ENCODE data around the gene SUOX. TPM values are rescaled to one million over a fixed set of nuclear protein-coding genes. Genes with fewer than 3 reads are reported as not detected.
"Not testable (repeated sequence)": the region's sequence is repeated elsewhere in the genome, so short reads cannot be mapped to it uniquely, and the experiment has no call there.

Gene SUOX
- total and polyA plus RNA-seq, 4 donors, result 17.3 to 39.3 (median 33.0) TPM

DNA sequence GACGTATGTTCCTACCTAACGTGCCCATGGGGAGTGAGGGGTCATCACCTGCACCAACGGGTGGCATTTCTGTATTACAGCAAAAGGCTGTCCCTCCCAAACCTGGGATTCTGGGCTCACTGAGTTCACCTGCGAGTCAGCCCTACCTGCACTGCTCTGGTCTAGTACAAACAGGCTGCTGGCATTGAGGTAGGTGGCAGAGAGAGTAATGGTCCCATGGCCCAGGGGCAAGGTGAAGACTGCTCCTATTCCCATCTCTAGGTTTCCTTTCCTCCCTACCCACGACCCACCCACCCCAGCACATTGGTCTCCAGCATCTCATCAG lies 421 bp downstream of the SUOX start (continued):
- TF ChIP-seq ZBTB33 (IDR thresholded peaks at IDR 0.05) (no peak), GABPA (IDR thresholded peaks at IDR 0.05 in 1 of 2, conservative IDR thresholded peaks at IDR 0.05 in 1 of 2) (no peak), MAX (IDR thresholded peaks at IDR 0.05) (no peak), SP1 (IDR thresholded peaks at IDR 0.05) (no peak), HNF4A (conservative IDR thresholded peaks at IDR 0.05) (no peak), RAD21 (IDR thresholded peaks at IDR 0.05) (no peak), JUND (IDR thresholded peaks at IDR 0.05) (no peak)

- not testable (repeated sequence) for H3K9me3 ChIP-seq (ENCODE audit: control insufficient read depth in 4 of 4, low read length in 3 of 4); H3K4me3 ChIP-seq (ENCODE audit: low read depth in 1 of 3, low read length in 3 of 3); H3K27ac ChIP-seq (ENCODE audit: low read depth in 1 of 2, low read length in 2 of 2); DNase-seq (ENCODE audit: low spot score); H3K9ac ChIP-seq (ENCODE audit: low read depth in 1 of 2, low read length in 2 of 2); H3K27me3 ChIP-seq (ENCODE audit: control insufficient read depth in 4 of 4, insufficient read depth in 4 of 4, low read length in 3 of 4)
- whole genome bisulfite sequencing, result 67% methylated on average over 5 of the region's 6 CpGs
- H3K36me3 ChIP-seq (ENCODE audit: control insufficient read depth in 4 of 4, insufficient read depth in 3 of 4, low read depth in 1 of 4, low read length in 3 of 4), result peaks cover 0 to 12% (median 10%) of the 10 kb centered on the region in 4 donors
- peaks cover 7 to 44% (median 36%) of the 10 kb centered on the region in 4 donors for H3K4me1 ChIP-seq (ENCODE audit: control insufficient read depth in 4 of 4, insufficient read depth in 4 of 4, low read length in 3 of 4)
These were observed 2.4 kb downstream of the SUOX start for GRCh38 chr12:55999522-55999921.

- not testable (repeated sequence) for H3K9me3 ChIP-seq (ENCODE audit: control insufficient read depth in 4 of 4, low read length in 3 of 4); DNase-seq (ENCODE audit: low spot score); H3K27me3 ChIP-seq (ENCODE audit: control insufficient read depth in 4 of 4, insufficient read depth in 4 of 4, low read length in 3 of 4); H3K27ac ChIP-seq (ENCODE audit: low read depth in 1 of 2, low read length in 2 of 2); H3K4me3 ChIP-seq (ENCODE audit: low read depth in 1 of 3, low read length in 3 of 3); H3K9ac ChIP-seq (ENCODE audit: low read depth in 1 of 2, low read length in 2 of 2)
- WGBS, result 93% methylated on average over 33 of the region's 33 CpGs
- Histone ChIP-seq H3K36me3 (ENCODE audit: control insufficient read depth in 4 of 4, insufficient read depth in 3 of 4, low read depth in 1 of 4, low read length in 3 of 4) (peaks cover 0 to 14% (median 11%) of the 10 kb centered on the region in 4 donors), H3K4me1 (ENCODE audit: control insufficient read depth in 4 of 4, insufficient read depth in 4 of 4, low read length in 3 of 4) (peaks cover 7 to 43% (median 35%) of the 10 kb centered on the region in 4 donors)
These were observed 3.0 kb downstream of the SUOX start for GRCh38 chr12:55999999-56000540.

- DNase-seq (ENCODE audit: low spot score), result no peak
- H3K4me3 ChIP-seq (ENCODE audit: low read depth in 1 of 3, low read length in 3 of 3), result peak overlapping the region in 2 of 3 donors; percentile 9 to 24
- H3K27me3 ChIP-seq (ENCODE audit: control insufficient read depth in 4 of 4, insufficient read depth in 4 of 4, low read length in 3 of 4), result no peaks in the 10 kb centered on the region
- WGBS, result 28% methylated on average over 7 of the region's 7 CpGs
- no peak overlapping the region for H3K9ac ChIP-seq (ENCODE audit: low read depth in 1 of 2, low read length in 2 of 2)
- peaks cover 0 to 15% (median 11%) of the 10 kb centered on the region in 4 donors for H3K36me3 ChIP-seq (ENCODE audit: control insufficient read depth in 4 of 4, insufficient read depth in 3 of 4, low read depth in 1 of 4, low read length in 3 of 4)
- H3K27ac ChIP-seq (ENCODE audit: low read depth in 1 of 2, low read length in 2 of 2), result peak overlapping the region; percentile 52 to 68
- H3K9me3 ChIP-seq (ENCODE audit: control insufficient read depth in 4 of 4, low read length in 3 of 4), result no peaks in the 10 kb centered on the region
- TF ChIP-seq HNF4A (conservative IDR thresholded peaks at IDR 0.05) (peak; percentile 25 to 30), JUND (IDR thresholded peaks at IDR 0.05) (no peak), ATF3 (IDR thresholded peaks at IDR 0.05) (no peak), HNF4G (IDR thresholded peaks at IDR 0.05) (no peak), EGR1 (IDR thresholded peaks at IDR 0.05; ENCODE audit: low read depth in 2 of 2) (no peak), MAX (IDR thresholded peaks at IDR 0.05) (no peak), SP1 (IDR thresholded peaks at IDR 0.05) (peak; percentile 8), FOXA1 (IDR thresholded peaks at IDR 0.05) (no peak)
- TF ChIP-seq, protein P1, sequence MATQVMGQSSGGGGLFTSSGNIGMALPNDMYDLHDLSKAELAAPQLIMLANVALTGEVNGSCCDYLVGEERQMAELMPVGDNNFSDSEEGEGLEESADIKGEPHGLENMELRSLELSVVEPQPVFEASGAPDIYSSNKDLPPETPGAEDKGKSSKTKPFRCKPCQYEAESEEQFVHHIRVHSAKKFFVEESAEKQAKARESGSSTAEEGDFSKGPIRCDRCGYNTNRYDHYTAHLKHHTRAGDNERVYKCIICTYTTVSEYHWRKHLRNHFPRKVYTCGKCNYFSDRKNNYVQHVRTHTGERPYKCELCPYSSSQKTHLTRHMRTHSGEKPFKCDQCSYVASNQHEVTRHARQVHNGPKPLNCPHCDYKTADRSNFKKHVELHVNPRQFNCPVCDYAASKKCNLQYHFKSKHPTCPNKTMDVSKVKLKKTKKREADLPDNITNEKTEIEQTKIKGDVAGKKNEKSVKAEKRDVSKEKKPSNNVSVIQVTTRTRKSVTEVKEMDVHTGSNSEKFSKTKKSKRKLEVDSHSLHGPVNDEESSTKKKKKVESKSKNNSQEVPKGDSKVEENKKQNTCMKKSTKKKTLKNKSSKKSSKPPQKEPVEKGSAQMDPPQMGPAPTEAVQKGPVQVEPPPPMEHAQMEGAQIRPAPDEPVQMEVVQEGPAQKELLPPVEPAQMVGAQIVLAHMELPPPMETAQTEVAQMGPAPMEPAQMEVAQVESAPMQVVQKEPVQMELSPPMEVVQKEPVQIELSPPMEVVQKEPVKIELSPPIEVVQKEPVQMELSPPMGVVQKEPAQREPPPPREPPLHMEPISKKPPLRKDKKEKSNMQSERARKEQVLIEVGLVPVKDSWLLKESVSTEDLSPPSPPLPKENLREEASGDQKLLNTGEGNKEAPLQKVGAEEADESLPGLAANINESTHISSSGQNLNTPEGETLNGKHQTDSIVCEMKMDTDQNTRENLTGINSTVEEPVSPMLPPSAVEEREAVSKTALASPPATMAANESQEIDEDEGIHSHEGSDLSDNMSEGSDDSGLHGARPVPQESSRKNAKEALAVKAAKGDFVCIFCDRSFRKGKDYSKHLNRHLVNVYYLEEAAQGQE (IDR thresholded peaks at IDR 0.05), result no peak
- H3K4me1 ChIP-seq (ENCODE audit: control insufficient read depth in 4 of 4, insufficient read depth in 4 of 4, low read length in 3 of 4), result peaks cover 7 to 31% (median 27%) of the 10 kb centered on the region in 4 donors
These were observed 4.5 kb downstream of the SUOX start for GRCh38 chr12:56001487-56002100.

DNA sequence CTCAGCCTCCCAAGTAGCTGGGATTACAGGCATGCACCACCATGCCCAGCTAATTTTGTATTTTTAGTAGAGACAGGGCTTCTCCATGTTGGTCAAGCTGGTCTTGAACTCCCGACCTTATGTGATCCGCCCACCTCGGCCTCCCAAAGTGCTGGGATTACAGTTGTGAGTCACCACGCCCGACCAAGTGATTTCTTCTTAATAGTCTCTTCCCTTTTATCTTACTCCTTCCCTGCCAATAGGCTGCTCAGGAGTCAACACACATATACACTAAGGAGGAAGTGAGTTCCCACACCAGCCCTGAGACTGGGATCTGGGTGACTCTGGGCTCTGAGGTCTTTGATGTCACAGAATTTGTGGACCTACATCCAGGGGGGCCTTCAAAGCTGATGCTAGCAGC lies 6.3 kb downstream of the SUOX start:
- not testable (repeated sequence) for H3K27ac ChIP-seq (ENCODE audit: low read depth in 1 of 2, low read length in 2 of 2); H3K4me3 ChIP-seq (ENCODE audit: low read depth in 1 of 3, low read length in 3 of 3); H3K27me3 ChIP-seq (ENCODE audit: control insufficient read depth in 4 of 4, insufficient read depth in 4 of 4, low read length in 3 of 4); DNase-seq (ENCODE audit: low spot score); H3K9me3 ChIP-seq (ENCODE audit: control insufficient read depth in 4 of 4, low read length in 3 of 4); H3K9ac ChIP-seq (ENCODE audit: low read depth in 1 of 2, low read length in 2 of 2)
- H3K4me1 ChIP-seq (ENCODE audit: control insufficient read depth in 4 of 4, insufficient read depth in 4 of 4, low read length in 3 of 4), result peaks cover 6 to 30% (median 21%) of the 10 kb centered on the region in 4 donors
- WGBS, result 84% methylated on average over 5 of the region's 5 CpGs
- H3K36me3 ChIP-seq (ENCODE audit: control insufficient read depth in 4 of 4, insufficient read depth in 3 of 4, low read depth in 1 of 4, low read length in 3 of 4), result peaks cover 0 to 15% (median 11%) of the 10 kb centered on the region in 4 donors

All from liver (tissue), 9 donors.